GM21786 (cell line): Measurements from ENCODE around the gene OPRL1.

ENCODE experiments used
- ATAC-seq: cut with Tn5 transposase; IDR thresholded peaks from one replicate; pipeline ENCODE4 v1.9.1; 2021; ENCODE audit not compliant: unreplicated experiment

OPRL1 gene

DNA sequence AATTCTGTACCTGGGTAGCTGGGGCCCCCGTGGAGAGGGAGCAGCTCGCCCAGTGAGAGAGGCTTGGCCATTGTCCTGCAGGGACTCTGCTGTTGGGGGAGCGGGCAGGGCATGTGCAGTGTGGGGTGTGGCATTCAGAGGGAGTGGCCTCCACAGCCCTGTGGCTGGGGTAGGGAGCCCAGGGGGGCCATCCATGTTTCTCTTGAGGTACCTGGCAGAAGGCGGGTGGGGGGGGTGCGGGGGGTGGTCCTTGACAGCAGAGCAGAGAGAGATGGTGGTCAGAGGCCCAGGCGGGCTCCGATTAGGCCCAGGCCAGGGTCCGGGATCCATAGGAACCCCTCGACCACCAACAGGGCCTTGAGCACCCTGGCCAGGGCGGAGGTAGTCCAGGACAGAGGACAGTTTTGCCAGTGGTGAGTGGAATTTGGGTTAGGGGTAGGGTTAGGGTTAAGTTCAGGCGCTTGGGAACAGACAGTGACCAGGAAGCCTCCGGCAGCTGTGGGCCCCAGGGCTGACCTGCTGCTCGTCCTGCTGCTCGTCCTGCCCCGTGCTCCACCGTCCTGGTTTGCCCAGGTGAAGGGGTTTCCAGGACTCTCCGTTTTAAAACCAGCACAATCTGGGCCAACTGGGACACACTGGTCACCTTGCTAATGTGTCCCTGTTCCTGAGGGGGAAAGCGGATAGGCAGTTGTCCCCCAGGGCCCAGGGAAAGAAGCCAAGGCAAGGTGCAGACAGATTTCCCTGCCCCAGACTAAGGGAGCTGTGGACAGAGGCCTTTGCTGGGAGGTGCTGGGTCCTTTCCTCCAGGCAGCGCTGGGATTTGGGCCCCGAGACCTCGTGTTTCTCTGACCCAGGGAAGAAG lies 59.5 kb downstream of the OPRL1 start:
- no peak for ATAC-seq

GRCh38 chr20:64140061-64140931 lies 60.4 kb downstream of the OPRL1 start:
- no peak for ATAC-seq

DNA sequence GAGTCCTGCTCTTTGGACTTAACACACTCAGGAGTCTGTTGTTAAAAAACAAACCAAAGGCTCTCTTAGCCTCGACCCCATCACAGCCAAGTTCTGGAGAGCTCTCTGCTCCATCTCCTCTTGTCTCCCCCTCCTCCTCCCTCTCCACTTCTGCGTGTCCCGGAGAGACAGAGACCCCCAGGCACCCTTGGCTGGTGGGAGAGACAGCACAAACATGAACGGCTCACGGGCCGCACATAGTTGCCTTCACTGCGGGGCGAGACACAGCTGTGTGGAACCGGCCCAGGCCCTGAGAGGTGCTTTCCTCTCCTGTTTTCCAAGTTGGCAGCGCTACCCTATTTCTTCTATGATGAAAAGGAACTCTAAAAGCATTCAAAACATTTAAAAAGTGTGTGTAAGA lies 61.1 kb downstream of the OPRL1 start:
- ATAC-seq, result no peak

DNA sequence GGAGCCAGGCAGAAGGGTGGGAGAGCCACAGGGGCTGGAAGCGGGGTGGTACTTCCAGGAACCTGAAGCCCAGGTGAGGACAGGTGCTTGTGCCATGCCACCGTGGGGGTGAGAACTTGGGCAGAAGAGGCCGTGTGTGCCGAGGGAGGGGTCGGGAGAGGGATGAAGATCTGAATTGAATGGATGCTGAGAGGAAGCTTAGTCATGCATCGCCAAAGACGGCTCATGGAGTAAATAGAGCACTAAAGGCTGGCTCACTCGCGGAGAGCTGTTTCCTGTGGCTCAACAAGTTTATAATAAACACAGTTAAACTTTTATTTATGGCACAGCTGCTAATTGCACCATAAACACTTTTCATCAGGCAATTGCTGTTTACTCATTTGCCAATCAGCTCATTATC lies 62.7 kb downstream of the OPRL1 start:
- ATAC-seq, result no peak

DNA sequence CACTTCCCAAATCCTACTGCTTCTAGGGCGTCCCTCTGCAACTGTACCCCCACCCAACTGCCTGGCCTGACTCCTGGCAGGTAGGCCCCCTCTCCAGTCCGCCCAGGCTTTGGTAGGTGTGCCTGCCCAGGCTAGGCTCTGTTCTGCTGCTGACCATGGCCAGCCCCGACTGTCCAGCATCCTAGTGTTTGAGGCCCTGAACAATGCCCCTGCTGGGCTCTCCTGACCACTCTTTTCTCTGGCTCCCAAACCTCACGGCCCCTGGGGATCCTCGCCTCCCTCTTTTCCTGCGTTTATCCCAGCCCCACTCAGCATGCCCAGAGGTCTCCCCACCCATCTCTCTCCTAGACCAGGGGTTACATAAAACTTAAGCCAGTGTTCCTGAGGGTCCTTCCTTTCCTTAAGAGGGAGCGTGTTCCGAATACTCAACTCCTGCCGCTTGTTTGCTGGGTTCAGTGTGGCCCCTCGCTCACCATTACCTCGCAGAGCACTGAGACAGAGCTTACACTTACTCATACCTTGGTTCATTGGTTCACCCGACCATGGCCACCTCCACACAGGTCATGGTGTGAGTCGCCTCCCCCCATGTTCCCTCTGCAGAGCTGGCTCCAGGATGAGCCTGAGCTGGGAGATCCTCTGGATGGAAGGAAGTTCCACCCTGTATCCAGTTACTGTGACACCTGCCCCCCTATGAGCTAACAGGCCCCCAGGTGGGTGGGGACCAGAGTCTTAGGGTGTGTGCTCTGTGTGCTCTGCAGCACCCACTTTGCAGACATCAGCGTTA lies 63.3 kb downstream of the OPRL1 start:
- ATAC-seq, result no peak

- no peak for ATAC-seq
Measured at GRCh38 chr20:64144144-64144912, 64.4 kb downstream of the OPRL1 start.

DNA sequence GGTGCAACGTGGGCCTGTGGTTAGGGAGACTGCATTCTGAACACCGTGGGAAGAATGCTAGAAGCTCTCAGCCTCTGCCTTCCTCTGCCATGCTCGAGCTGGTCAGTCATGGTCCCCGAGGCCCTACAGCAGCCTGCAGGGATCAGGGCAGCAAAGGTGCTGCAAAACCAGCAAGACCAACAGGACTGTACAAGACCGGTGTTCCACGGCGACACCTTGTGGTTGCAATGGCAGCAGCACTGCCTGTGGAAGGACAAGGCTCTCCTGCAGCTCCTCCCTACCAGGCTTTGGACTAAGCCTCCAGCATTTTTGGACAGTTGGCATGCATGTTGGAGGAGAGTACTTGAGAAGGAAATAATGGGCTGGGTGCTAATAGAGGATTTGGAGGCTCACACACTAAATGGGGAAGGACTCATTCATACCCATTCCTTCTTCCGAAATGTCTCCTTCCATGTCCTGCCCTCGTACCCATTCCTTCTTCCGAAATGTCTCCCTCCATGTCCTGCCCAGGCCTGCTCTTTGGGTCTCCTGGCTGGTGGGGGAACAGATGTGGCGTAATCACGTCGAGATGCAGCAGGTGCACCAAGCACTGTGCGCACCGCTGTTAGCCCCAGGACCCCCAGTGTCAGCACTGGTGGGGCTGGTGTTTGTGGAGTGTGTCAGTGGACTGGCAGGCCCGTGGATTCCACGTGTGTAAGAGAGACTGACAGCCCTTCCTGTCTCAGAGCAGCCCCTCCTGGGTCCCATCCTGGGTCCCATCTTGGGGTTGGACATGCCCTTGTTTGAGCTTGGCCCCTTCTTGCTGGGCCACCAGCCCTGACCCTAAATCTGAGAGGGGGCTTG lies 65.8 kb downstream of the OPRL1 start:
- no peak for ATAC-seq

DNA sequence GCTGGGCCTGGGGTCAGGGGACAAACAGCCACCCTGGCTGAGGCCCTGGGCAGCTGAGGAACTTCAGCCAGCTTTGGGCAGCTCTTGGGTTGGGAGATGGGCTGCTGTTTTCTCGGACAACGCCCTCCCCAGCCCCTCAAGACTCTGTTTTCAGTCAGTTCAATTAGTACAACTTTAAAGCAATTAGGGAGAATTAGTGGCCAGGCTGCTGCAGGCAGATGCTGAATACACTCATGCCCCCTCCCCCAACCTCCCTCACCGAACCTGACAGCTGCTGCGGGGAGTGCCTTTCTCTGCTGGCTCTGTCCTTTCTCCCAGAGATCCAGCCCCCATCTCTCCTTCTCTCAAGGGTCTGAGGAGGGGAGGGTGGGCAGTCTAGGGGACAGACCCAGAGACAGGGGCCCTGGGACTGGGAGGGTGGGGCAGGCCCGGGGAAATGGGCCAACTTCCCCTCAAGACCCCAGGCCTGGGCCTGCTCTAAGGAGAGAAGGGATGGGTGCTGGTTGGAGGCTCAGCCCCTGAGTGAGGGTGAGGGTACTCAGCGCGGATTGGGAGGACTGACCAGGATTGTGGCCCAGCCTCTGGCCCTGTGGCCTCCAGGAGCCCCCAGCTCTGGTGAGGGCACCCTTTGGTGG lies 66.5 kb downstream of the OPRL1 start:
- no peak for ATAC-seq

DNA sequence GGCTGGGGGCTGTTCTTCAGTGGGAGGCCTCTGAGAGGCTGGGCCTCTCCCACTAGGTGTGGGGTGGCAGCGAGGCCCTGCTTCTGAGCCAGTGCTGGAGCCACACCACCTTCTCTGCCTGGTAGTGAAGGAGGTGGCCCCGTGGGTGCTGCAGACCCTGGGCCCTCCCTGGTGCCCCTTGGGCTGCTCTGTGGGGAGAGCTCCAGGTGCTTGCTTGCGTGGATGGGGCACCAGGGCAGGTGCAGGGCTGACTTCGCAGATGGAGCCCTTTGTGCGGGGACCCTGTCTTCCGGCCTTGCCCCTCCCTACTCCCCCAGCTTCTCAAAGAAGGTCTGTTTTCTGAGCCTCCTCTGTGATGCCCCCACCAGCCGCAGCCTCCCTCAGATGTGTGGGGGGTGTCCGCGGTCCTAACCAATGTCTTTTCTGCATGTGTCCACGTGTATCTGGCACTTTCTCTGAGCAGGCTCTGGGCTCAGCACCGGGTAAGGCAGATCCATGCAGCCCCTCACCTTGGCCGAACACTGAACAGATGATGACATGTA lies 67.1 kb downstream of the OPRL1 start:
- no peak for ATAC-seq

DNA sequence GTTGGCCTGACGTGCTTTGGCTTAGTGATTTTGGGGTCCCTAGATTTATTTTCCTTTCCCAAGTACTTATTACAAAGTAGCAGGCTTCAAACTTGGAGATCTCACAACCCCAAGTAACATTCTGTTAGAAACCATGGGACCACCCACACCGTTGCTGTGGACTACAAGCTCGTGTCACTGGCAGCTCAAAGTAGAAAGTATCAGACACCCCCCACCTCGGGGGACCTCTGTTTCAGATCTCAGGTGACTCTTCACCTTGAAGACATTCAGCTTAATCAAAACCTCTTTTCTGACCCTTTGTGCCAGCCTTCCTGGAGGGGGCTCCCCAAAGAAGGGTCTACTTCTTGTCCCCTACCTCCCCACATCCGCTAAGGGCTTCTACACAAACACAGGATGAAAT lies 68.7 kb downstream of the OPRL1 start:
- no peak for ATAC-seq

GRCh38 chr20:64149141-64149540 lies 69.3 kb downstream of the OPRL1 start:
- no peak for ATAC-seq

DNA sequence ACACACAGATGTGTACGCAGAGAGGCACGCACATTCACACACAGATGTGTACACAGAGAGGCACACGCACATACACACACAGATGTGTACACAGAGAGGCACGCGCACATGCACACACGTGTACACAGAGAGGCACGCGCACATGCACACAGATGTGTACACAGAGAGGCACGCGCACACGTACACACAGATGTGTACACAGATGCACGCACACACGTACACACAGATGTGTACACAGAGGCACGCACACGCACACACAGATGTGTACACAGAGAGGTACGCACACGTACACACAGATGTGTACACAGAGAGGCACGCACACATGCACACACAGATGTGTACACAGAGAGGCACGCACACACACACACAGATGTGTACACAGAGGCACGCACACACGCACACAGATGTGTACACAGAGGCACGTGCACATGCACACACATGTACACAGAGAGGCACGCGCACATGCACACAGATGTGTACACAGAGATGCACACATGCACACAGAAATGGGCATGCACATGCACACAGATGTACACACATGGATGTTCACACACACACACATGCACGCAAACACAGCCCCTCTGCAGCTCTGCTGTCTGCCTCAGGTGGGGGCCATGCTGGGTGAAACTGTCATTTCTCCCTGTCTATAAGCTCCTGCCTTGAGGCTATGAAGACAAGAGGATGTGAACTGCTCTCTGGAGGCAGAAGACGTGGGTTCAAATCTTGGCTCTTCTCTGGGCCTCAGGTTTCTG lies 70.1 kb downstream of the OPRL1 start:
- no peak for ATAC-seq
